Neural cell (in vitro differentiated cells): ENCODE measurements around the gene TSC1.

ENCODE experiments used
- EZH2 ChIP-seq: fragments of 200-600, 300-800 bp; shearing (Covaris generic), sonication (generic); IDR thresholded peaks from 2 replicates; pipeline ENCODE4 v1.6.1; 2014; ENCODE audit warnings: antibody characterized with exemption, low read length, borderline replicate concordance, mild to moderate bottlenecking; ENCODE audit not compliant: insufficient read depth, poor library complexity, severe bottlenecking
- POLR2AphosphoS5 ChIP-seq: IDR thresholded peaks from 2 replicates; pipeline ENCODE4 v1.6.1; 2012
- TF ChIP-seq, protein P1 (sequence below): fragments of 450-650 bp; IDR thresholded peaks from 2 replicates; pipeline ENCODE4 v1.5.1; 2014; ENCODE audit warnings: antibody characterized with exemption, mild to moderate bottlenecking, moderate library complexity; ENCODE audit not compliant: poor library complexity, severe bottlenecking

DNA sequence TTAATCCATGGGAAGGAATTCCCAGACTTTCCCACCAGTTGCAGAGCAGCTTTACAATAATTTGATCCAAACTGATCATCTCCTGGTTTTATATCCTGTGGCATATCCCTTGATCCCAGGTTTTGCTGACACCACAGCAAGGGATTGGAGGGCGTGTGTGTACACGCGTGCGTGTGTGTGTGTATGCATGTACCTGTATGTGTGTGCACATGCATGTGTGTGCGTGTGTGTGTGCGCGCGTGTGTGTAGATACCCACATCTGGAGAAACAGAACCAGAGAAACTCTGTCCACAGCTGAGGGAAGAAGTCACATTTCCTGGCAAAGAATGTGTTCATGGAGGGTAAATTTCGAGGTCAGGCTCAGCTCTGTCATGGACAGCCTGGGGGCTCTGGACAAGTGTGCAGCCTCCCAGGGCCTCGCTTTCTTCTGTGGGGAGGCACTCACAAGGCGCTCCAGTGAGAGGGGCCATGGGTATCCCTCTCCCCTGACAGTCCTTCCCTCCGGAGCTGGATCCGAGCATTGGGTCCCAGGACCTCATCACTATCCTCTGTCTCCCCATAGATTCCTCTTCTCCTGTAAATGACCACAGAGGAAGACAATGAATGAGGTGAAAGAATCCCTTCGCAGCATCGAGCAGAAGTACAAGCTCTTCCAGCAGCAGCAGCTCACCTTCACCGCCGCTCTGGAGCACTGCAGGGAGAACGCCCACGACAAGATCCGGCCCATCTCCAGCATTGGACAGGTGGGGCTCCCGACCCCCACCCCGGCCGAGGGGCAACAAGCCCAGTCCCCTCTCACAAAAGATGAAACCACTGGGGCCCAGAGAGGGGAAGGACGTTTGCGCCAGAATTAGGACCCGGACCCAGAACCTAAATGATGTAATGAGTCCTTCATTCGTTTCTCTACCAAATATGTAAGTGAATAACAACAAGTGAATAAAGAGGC lies 60.8 kb downstream of the TSC1 start:
- no peak for TF ChIP-seq POLR2AphosphoS5
- TF ChIP-seq, protein P1, sequence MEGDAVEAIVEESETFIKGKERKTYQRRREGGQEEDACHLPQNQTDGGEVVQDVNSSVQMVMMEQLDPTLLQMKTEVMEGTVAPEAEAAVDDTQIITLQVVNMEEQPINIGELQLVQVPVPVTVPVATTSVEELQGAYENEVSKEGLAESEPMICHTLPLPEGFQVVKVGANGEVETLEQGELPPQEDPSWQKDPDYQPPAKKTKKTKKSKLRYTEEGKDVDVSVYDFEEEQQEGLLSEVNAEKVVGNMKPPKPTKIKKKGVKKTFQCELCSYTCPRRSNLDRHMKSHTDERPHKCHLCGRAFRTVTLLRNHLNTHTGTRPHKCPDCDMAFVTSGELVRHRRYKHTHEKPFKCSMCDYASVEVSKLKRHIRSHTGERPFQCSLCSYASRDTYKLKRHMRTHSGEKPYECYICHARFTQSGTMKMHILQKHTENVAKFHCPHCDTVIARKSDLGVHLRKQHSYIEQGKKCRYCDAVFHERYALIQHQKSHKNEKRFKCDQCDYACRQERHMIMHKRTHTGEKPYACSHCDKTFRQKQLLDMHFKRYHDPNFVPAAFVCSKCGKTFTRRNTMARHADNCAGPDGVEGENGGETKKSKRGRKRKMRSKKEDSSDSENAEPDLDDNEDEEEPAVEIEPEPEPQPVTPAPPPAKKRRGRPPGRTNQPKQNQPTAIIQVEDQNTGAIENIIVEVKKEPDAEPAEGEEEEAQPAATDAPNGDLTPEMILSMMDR, result no peak
- no peak for TF ChIP-seq EZH2
